GM12878 (cell line): ENCODE results near the gene TPP2. TPM values are rescaled to one million over a fixed set of nuclear protein-coding genes. Genes with fewer than 3 reads are reported as not detected.

ENCODE experiments used
- ATAC-seq: fragments of 200-7000 bp; cut with Tn5 transposase; 3 replicates; pipeline ENCODE4 v1.9.1; 2020; ENCODE audit warnings: mild to moderate bottlenecking, moderate library complexity
- BruUV-seq: library from RNA; stranded (reverse); fragments of 400-500 nt; replicated peaks from 2 replicates; lab custom pipeline; 2021; lab: Mats Ljungman, UMichigan
- CTCF ChIA-PET: fragments of 300-600 bp; sonication (Branson Sonifier 250); formaldehyde crosslinking; extraction: SDS; loops from one replicate; lab custom pipeline; 2021; ENCODE audit warnings: inconsistent platforms; lab: Yijun Ruan, JAX
- POLR2A ChIA-PET: fragments of 350-600 bp; formaldehyde crosslinking; extraction: SDS; loops from one replicate; lab custom pipeline; 2021; ENCODE audit warnings: inconsistent platforms; lab: Charles Lee
- RAD21 ChIA-PET: fragments of 300-600 bp; sonication (Branson Sonifier 250); formaldehyde crosslinking; loops from one replicate; lab custom pipeline; 2023; ENCODE audit warnings: antibody characterized with exemption; ENCODE audit not compliant: unreplicated experiment; lab: Charles Lee
- SMC1A ChIA-PET: fragments of 300-600 bp; sonication (Branson Sonifier 250); formaldehyde crosslinking; loops from one replicate; lab custom pipeline; 2023; ENCODE audit not compliant: unreplicated experiment, uncharacterized antibody; lab: Charles Lee
- DNase-seq: peaks from one replicate; pipeline ENCODE4 v3.0.0-alpha.2; 2011; ENCODE audit warnings: low read depth, low spot score
- FAIRE-seq: peaks from 3 replicates; lab custom pipeline; 2011; peaks lifted over from hg19 to GRCh38; lab: Jason Lieb, UNC
- H2AFZ ChIP-seq: 2 replicates; pipeline ENCODE4 v1.6.0; 2011; ENCODE audit warnings: low read depth, low read length, control low read depth; ENCODE audit not compliant: control insufficient read depth
- H3K27ac ChIP-seq: 2 replicates; pipeline ENCODE4 v1.5.1; 2011; ENCODE audit warnings: control low read depth; ENCODE audit not compliant: control insufficient read depth, insufficient read depth
- H3K27me3 ChIP-seq, 2 experiments: replicated peaks in 1 of 2; 2 replicates each; pipeline versions ENCODE4 v1.6.0 to v1.6.1; 2011; ENCODE audit warnings: low read length in 1 of 2; ENCODE audit not compliant: control insufficient read depth in 2 of 2, insufficient read depth in 2 of 2
- H3K36me3 ChIP-seq, 2 experiments: 2 replicates each; pipeline ENCODE4 v1.5.1; 2011; ENCODE audit warnings: low read length in 1 of 2; ENCODE audit not compliant: control insufficient read depth in 2 of 2, insufficient read depth in 2 of 2
- H3K4me1 ChIP-seq: 2 replicates; pipeline ENCODE4 v1.6.1; 2011; ENCODE audit warnings: mild to moderate bottlenecking, low read length, moderate library complexity, mixed read lengths; ENCODE audit not compliant: control insufficient read depth, insufficient read depth
- H3K4me2 ChIP-seq: 2 replicates; pipeline ENCODE4 v1.6.0; 2011; ENCODE audit warnings: control low read depth; ENCODE audit not compliant: control insufficient read depth, insufficient read depth
- H3K4me3 ChIP-seq: fragments of 200-600 bp; sonication (generic); 2 replicates; pipeline ENCODE4 v1.5.1; 2016
- H3K79me2 ChIP-seq: 2 replicates; pipeline ENCODE4 v1.6.0; 2011; ENCODE audit warnings: low read length; ENCODE audit not compliant: control insufficient read depth, insufficient read depth
- H3K9ac ChIP-seq: 2 replicates; pipeline ENCODE4 v1.8.0; 2011; ENCODE audit warnings: low read length, control low read depth, mixed read lengths; ENCODE audit not compliant: control insufficient read depth, insufficient read depth
- H3K9me3 ChIP-seq: replicated peaks from 3 replicates; pipeline ENCODE4 v1.5.1; 2011; ENCODE audit warnings: mild to moderate bottlenecking, low read length; ENCODE audit not compliant: control insufficient read depth, insufficient read depth
- H4K20me1 ChIP-seq: 2 replicates; pipeline ENCODE4 v1.6.0; 2011; ENCODE audit not compliant: control insufficient read depth, insufficient read depth
- ATF7 ChIP-seq: fragments of 450-650 bp; IDR thresholded peaks from 2 replicates; pipeline ENCODE4 v1.6.1; 2016; ENCODE audit warnings: low read depth, mild to moderate bottlenecking
- BCL11A ChIP-seq: IDR thresholded peaks from 2 replicates; pipeline ENCODE4 v1.6.1; 2011; ENCODE audit warnings: low read depth, low read length
- CBX5 ChIP-seq: sonication (generic); IDR thresholded peaks from 2 replicates; pipeline ENCODE4 v1.6.1; 2016; ENCODE audit warnings: low read depth, moderate library complexity, mild to moderate bottlenecking, inconsistent platforms
- IKZF1 ChIP-seq: fragments of 450-650 bp; conservative IDR thresholded peaks from 2 replicates; pipeline ENCODE4 v1.6.1; 2017; ENCODE audit warnings: antibody characterized with exemption, mild to moderate bottlenecking
- MYC ChIP-seq: IDR thresholded peaks from 2 replicates; pipeline ENCODE4 v1.6.1; 2011; ENCODE audit warnings: mild to moderate bottlenecking, low read length, moderate library complexity, inconsistent platforms; ENCODE audit not compliant: insufficient read depth, insufficient replicate concordance, insufficient read length, severe bottlenecking
- NFYB ChIP-seq: IDR thresholded peaks from 2 replicates; pipeline ENCODE4 v1.6.1; 2011; ENCODE audit warnings: low read depth, mild to moderate bottlenecking, low read length, improper control_type of control experiment, moderate library complexity; ENCODE audit not compliant: insufficient read depth
- PML ChIP-seq: IDR thresholded peaks from 2 replicates; pipeline ENCODE4 v1.6.1; 2012; ENCODE audit warnings: low read length, inconsistent platforms
- POU2F2 ChIP-seq: IDR thresholded peaks from 3 replicates; pipeline ENCODE4 v1.6.1; 2011; ENCODE audit warnings: low read depth, mild to moderate bottlenecking, low read length, borderline replicate concordance
- RCOR1 ChIP-seq: conservative IDR thresholded peaks from 2 replicates; pipeline ENCODE4 v1.6.1; 2012; ENCODE audit warnings: low read depth, low read length, improper control_type of control experiment
- SMC3 ChIP-seq: IDR thresholded peaks from 2 replicates; pipeline ENCODE4 v1.6.1; 2011; ENCODE audit warnings: low read length, improper control_type of control experiment, borderline replicate concordance
- STAT3 ChIP-seq: IDR thresholded peaks from 2 replicates; pipeline ENCODE4 v1.6.1; 2011; ENCODE audit warnings: low read depth, low read length, improper control_type of control experiment
- ZZZ3 ChIP-seq: IDR thresholded peaks from 2 replicates; pipeline ENCODE4 v1.6.1; 2011; ENCODE audit warnings: low read depth; ENCODE audit not compliant: control insufficient read depth, insufficient read length
- WGBS: methylation state at CpG from one replicate; pipeline ENCODE4 v1.1.6; 2016; ENCODE audit warnings: low lambda C conversion rate; ENCODE audit not compliant: insufficient replicate concordance, insufficient coverage; ENCODE audit errors: missing lambda C conversion rate; 5-methylcytosine and 5-hydroxymethylcytosine counted together
- in situ Hi-C: fragments of 300-500 bp; cut with MboI; formaldehyde crosslinking; loops from 9 replicates; pipeline ENCODE4 v1.14.3; 2018; ENCODE audit warnings: mixed read lengths
- intact Hi-C: fragments of 100-400 bp; cut with micrococcal nuclease; formaldehyde crosslinking; loops from one replicate; pipeline ENCODE4 v1.14.2; 2022; ENCODE audit not compliant: unreplicated experiment
- polyA plus RNA-seq, 11 experiments: library from polyadenylated mRNA; depleted of rRNA in 4 of 11; unstranded in 6 of 11; stranded (reverse) in 5 of 11; fragments of >200 nt; fragmentation: Nextera tagmentation in 4 of 11; fragmentation: Illumina TruSeq in 1 of 11; extraction: Ambion mirVana in 4 of 11; extraction: Trizol in 1 of 11; gene quantifications; 1 replicate in 1 of 11; 2 replicates in 10 of 11; pipeline versions ENCODE4 v1.2.1 to v1.2.3, GENCODE V29; 2011 to 2016; ENCODE audit warnings: inconsistent platforms in 2 of 11, missing spikeins in 2 of 11, low read depth in 1 of 11
- total RNA-seq, 4 experiments: library from RNA; depleted of rRNA in 3 of 4; stranded (reverse); fragments of >200 nt in 3 of 4; fragmentation: Illumina TruSeq in 1 of 4; extraction: Trizol in 1 of 4; gene quantifications; 2 replicates each; pipeline versions ENCODE4 v1.2.1 to v1.2.3, GENCODE V29; 2013 to 2021
- TF ChIP-seq, protein P1 (sequence below): fragments of 450-650 bp; formaldehyde crosslinking; IDR thresholded peaks from 2 replicates; pipeline ENCODE4 v1.5.0; 2022; ENCODE audit warnings: mild to moderate bottlenecking, missing genetic modification characterization
- TF ChIP-seq, protein P2 (sequence below): fragments of 450-650 bp; conservative IDR thresholded peaks from 2 replicates; pipeline ENCODE4 v1.6.1; 2017; ENCODE audit warnings: mild to moderate bottlenecking, moderate library complexity
- TF ChIP-seq, protein P3 (sequence below): fragments of 450-650 bp; IDR thresholded peaks from 2 replicates; pipeline ENCODE4 v1.6.1; 2017; ENCODE audit warnings: mild to moderate bottlenecking, low read depth, inconsistent platforms; ENCODE audit not compliant: poor library complexity, severe bottlenecking
- TF ChIP-seq, protein P4 (sequence below): IDR thresholded peaks from 2 replicates; pipeline ENCODE4 v1.6.1; 2012; ENCODE audit warnings: low read depth, low read length, improper control_type of control experiment

TPP2 gene
- total and polyA plus RNA-seq, 10 of the 15 experiments (the other 5 are each of a cell fraction or from before 2014, with no cell fraction given) = 18.4 to 82.3 (median 55.4) TPM

DNA sequence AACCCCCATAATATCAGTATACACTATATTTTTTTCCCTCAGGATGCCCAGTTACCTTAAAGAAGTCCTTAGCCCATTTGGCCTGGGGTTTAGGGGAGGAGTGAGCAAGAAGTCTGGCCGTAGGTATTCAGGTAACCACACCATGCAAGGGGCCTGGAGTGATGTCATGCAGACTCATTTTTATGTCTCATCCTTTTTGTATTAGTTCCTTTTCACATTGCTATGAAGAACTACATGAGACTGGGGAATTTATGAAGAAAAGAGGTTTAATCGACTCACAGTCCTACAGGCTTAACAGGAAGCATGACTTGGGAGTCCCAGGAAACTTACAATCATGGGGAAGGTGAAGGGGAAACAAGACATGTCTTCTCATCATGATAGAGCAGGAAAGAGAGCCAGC lies 12.2 kb downstream of the TPP2 start (continued):
- TF ChIP-seq, protein P1, sequence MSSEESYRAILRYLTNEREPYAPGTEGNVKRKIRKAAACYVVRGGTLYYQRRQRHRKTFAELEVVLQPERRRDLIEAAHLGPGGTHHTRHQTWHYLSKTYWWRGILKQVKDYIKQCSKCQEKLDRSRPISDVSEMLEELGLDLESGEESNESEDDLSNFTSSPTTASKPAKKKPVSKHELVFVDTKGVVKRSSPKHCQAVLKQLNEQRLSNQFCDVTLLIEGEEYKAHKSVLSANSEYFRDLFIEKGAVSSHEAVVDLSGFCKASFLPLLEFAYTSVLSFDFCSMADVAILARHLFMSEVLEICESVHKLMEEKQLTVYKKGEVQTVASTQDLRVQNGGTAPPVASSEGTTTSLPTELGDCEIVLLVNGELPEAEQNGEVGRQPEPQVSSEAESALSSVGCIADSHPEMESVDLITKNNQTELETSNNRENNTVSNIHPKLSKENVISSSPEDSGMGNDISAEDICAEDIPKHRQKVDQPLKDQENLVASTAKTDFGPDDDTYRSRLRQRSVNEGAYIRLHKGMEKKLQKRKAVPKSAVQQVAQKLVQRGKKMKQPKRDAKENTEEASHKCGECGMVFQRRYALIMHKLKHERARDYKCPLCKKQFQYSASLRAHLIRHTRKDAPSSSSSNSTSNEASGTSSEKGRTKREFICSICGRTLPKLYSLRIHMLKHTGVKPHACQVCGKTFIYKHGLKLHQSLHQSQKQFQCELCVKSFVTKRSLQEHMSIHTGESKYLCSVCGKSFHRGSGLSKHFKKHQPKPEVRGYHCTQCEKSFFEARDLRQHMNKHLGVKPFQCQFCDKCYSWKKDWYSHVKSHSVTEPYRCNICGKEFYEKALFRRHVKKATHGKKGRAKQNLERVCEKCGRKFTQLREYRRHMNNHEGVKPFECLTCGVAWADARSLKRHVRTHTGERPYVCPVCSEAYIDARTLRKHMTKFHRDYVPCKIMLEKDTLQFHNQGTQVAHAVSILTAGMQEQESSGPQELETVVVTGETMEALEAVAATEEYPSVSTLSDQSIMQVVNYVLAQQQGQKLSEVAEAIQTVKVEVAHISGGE (CRISPR knock-in tag) = no peak
- TF ChIP-seq STAT3 = no peak
- TF ChIP-seq BCL11A = no peak
- TF ChIP-seq MYC = no peak
- no peak for TF ChIP-seq ZZZ3
- no peak for TF ChIP-seq RCOR1
- no peak for TF ChIP-seq PML
- no peak for TF ChIP-seq POU2F2
- no peak for TF ChIP-seq CBX5
- no peak for TF ChIP-seq SMC3

DNA sequence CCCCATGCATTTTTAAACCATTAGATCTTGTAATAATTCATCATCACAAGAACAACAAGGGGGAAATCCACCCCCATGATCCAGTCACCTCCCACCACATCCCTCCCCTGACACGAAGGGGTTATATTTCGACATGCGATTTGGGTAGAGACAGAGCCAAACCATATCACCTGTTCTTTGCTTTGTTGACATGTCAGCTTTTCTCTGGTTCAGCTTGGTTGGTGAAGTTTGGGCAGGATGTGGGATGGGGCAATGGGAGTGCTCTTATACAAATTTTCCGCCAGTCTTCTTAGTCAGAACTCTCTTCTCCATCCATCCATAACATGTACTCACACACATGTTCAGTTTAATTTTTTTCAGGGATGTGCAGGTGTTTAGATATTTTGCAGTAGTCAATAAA lies 12.9 kb downstream of the TPP2 start:
- H3K9me3 ChIP-seq = no peaks in the 10 kb centered on the region
- 95% methylated on average over 4 of the region's 4 CpGs for WGBS
- intact Hi-C loops = no loop called here
- SMC1A ChIA-PET = no interaction called here
- no peak overlapping the region for H3K9ac ChIP-seq
- BruUV-seq = no TSS peak
- no peak for ATAC-seq
- peaks cover 15 to 24% of the 10 kb centered on the region in 2 experiments for H3K36me3 ChIP-seq
- RAD21 ChIA-PET = no interaction called here
- no peaks in the 10 kb centered on the region for H3K4me1 ChIP-seq
- no peak for FAIRE-seq
- no peak overlapping the region for H3K27ac ChIP-seq
- peaks cover 32% of the 10 kb centered on the region for H3K79me2 ChIP-seq
- no peaks in the 10 kb centered on the region for H3K27me3 ChIP-seq
- POLR2A ChIA-PET = interaction anchor here (0.6 kb wide), 1 partner anchor 94 kb away, joined by 4 read pairs; no protein-coding TSS in a partner anchor
- H2AFZ ChIP-seq = no peak overlapping the region
- no peaks in the 10 kb centered on the region for H4K20me1 ChIP-seq
- no peak overlapping the region for H3K4me3 ChIP-seq
- no peak overlapping the region for H3K4me2 ChIP-seq
- in situ Hi-C loops = no loop called here
- no peak for DNase-seq
- CTCF ChIA-PET = interaction anchor here (1.1 kb wide), 1 partner anchor 14 kb away, joined by 3 read pairs; no protein-coding TSS in a partner anchor
- no peak for TF ChIP-seq NFYB
- TF ChIP-seq, protein P2, sequence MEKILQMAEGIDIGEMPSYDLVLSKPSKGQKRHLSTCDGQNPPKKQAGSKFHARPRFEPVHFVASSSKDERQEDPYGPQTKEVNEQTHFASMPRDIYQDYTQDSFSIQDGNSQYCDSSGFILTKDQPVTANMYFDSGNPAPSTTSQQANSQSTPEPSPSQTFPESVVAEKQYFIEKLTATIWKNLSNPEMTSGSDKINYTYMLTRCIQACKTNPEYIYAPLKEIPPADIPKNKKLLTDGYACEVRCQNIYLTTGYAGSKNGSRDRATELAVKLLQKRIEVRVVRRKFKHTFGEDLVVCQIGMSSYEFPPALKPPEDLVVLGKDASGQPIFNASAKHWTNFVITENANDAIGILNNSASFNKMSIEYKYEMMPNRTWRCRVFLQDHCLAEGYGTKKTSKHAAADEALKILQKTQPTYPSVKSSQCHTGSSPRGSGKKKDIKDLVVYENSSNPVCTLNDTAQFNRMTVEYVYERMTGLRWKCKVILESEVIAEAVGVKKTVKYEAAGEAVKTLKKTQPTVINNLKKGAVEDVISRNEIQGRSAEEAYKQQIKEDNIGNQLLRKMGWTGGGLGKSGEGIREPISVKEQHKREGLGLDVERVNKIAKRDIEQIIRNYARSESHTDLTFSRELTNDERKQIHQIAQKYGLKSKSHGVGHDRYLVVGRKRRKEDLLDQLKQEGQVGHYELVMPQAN = no peak
- TF ChIP-seq, protein P3, sequence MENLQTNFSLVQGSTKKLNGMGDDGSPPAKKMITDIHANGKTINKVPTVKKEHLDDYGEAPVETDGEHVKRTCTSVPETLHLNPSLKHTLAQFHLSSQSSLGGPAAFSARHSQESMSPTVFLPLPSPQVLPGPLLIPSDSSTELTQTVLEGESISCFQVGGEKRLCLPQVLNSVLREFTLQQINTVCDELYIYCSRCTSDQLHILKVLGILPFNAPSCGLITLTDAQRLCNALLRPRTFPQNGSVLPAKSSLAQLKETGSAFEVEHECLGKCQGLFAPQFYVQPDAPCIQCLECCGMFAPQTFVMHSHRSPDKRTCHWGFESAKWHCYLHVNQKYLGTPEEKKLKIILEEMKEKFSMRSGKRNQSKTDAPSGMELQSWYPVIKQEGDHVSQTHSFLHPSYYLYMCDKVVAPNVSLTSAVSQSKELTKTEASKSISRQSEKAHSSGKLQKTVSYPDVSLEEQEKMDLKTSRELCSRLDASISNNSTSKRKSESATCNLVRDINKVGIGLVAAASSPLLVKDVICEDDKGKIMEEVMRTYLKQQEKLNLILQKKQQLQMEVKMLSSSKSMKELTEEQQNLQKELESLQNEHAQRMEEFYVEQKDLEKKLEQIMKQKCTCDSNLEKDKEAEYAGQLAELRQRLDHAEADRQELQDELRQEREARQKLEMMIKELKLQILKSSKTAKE = no peak
- TF ChIP-seq, protein P4, sequence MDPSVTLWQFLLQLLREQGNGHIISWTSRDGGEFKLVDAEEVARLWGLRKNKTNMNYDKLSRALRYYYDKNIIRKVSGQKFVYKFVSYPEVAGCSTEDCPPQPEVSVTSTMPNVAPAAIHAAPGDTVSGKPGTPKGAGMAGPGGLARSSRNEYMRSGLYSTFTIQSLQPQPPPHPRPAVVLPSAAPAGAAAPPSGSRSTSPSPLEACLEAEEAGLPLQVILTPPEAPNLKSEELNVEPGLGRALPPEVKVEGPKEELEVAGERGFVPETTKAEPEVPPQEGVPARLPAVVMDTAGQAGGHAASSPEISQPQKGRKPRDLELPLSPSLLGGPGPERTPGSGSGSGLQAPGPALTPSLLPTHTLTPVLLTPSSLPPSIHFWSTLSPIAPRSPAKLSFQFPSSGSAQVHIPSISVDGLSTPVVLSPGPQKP = no peak
- TF ChIP-seq IKZF1 = no peak
- TF ChIP-seq ATF7 = no peak
